HG03064 (cell line): Measurements from ENCODE around the gene INHA.

ENCODE experiments used
- ATAC-seq: cut with Tn5 transposase; IDR thresholded peaks from one replicate; pipeline ENCODE4 v1.9.1; 2021; ENCODE audit warnings: low read depth; ENCODE audit not compliant: unreplicated experiment

The INHA gene, protein sequence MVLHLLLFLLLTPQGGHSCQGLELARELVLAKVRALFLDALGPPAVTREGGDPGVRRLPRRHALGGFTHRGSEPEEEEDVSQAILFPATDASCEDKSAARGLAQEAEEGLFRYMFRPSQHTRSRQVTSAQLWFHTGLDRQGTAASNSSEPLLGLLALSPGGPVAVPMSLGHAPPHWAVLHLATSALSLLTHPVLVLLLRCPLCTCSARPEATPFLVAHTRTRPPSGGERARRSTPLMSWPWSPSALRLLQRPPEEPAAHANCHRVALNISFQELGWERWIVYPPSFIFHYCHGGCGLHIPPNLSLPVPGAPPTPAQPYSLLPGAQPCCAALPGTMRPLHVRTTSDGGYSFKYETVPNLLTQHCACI

DNA sequence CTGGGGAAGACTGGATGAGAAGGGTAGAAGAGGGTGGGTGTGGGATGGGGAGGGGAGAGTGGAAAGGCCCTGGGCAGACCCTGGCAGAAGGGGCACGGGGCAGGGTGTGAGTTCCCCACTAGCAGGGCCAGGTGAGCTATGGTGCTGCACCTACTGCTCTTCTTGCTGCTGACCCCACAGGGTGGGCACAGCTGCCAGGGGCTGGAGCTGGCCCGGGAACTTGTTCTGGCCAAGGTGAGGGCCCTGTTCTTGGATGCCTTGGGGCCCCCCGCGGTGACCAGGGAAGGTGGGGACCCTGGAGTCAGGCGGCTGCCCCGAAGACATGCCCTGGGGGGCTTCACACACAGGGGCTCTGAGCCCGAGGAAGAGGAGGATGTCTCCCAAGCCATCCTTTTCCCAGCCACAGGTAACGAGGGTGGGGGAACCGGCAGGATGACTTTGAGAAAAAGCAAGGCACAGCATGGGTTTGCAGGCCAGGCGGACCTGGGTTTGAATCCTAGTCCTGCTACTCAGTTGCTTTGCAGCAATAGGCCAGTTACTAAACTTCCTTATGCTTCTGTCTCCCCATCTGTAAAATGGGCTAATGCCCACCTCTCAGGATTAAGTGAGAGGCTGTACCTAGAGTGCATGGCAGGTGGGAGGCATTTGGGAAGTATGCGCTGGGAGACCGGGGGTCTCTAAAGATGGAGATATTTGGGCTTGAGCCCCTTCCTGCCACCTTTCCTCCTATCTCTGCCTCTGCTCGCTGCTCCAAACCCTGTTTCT is at the start of gene INHA:
Gene INHA, plus strand, starts transcription at position 74 of the 765 bp plus-strand sequence. Its CDS starts 65 bp downstream, at position 139.
- ATAC-seq, result no peak

DNA sequence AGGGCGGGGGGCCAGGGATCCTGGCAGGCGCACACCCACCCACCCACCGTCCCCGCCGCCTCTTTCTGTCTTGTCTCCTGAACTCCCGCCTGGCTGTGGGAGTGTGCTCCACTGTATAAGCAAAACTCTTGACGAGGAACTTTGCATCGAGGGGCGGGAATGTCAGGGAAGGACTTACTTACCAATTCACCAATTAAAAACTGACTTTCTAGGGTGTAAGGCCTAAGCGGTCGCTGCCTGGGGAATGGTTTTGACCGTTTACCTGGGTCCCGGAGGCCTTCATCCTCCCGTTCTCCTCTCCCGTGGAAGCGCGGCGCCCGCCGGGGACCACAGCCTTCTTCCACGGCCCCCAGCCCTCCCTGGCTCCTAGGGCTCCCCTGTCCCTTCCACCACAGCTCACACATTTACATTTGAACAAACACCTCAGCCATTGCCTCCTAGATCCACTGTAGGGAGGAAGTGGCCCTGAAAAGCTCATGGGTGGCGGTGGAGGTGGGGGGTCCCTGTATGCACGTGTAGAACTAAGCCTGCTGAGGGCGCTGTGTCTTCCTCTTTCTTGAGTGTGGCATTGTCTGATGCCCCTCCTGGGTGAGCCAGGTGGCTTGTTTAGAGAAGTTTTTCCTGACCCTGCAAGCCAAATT is 49.0 kb upstream of the INHA start:
- ATAC-seq, result no peak

- ATAC-seq, result no peak
Observed at GRCh38 chr2:219524817-219525216, 47.3 kb upstream of the INHA start.

- ATAC-seq, result no peak
Observed at GRCh38 chr2:219525533-219526232, 46.4 kb upstream of the INHA start.

DNA sequence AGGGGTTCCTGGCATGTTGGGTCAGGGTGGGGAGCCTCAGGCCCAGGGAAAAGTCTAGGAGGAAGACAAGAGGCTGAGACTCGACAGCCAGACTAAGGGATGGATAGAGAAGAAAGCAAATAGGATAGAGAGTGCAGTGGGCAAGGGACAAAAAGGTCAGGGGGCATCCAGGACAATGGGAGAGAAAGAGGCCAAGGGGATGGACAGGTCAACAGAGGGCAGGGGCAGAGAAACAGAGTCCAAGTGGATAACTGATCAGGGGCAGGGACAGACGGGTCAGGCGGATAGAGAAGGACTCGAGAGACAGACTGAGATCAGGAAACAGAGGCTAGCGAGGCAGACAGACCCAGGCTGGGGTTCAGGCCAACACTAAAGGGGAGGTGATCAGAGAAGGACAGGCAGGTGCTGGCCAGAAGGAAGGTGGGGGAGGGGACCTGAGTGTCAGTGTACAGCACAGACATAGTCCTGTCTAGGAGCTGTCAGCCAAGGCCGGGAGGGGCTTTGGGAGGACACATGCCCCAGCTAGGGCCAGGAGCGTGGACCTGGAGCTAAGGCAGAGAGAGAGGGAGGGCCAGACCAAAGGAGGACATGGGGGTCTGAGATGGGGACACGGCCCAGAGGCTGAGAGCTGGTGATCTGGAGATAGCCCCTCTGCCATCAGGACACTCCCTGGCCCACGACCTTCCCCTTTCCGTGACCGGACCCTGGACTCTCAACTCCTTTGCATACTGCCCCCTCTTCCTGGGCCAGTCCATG is 45.6 kb upstream of the INHA start:
- no peak for ATAC-seq

DNA sequence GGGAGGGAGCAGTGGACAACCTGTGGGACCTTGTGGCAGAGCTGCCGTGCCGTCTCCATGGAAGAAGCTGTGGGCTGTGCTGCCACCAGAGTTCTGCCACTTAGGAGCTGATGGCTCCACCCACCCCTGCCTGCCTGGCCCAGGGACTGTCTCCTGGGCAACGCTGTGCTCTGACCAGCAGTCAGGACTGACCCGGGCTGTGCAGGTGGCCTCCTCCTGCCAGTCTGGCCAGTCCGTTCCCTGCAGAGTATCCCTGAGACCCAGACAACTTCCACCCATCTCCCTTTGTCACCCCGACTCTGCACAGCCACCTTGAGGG is 45.1 kb upstream of the INHA start:
- no peak for ATAC-seq

DNA sequence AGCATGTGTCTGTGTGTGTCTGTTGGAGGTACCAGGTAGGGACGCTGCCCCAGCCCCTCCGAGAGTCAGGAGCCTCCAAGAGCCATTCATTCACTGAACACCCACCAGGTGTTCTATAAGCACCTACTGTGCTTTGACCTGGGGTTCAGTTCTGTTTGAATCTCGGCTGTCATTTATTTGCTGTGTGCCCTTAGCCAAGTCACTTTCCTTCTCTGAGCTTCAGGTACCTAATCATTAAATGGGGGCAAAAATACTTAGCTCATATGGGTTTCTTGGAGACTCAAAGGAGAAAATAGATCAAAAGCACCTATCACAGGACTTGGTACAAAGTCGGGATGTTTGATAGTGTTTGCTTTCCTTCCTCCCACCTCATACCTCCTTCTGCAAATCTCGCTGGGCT is 44.6 kb upstream of the INHA start:
- ATAC-seq, result no peak

DNA sequence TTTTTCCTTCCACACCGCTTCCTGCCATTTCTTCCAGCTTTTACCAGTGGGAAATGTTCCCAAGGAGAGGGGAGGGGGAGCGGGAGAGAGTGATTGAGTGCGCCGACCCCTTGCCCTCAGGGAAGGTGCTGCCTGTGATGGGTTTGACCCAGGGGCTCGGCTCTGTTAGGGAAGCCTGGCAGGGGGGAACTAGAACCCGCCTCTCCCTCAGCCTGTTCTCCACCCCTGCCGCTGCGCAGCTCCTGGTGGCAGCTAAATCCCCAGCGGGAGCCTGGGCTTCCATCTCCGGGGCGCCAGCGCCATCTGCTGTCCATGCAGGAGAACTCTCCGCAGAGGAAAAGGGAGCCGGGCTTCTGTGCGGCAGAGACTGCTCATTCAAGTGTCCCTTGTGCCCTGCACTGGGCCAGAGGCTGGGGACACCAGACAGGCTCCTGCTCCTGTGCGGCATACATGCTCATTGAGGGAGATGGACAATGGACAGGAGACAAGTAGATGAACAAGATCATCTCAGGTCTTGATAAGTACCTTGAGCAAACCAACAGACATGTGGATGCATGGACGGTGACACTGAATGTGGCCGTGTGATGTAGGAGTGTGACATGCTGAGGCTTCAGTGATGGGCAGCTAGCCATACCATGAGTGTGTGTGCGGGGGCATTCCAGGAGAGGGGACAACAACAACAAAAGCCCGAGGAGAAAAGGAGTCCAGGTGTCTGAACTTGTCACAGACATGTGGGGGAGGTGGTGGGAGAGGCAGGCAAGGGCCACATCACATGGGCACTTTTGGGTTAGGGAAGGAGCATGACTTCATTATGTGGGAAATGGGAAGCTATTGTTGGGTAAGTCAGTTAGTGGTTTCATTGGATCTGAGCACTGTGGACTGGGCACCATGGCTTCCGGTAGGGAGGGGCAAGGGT is 41.8 kb upstream of the INHA start:
- ATAC-seq, result peak; percentile 80

- no peak for ATAC-seq
Observed at GRCh38 chr2:219531639-219532377, 40.3 kb upstream of the INHA start.

GRCh38 chr2:219532378-219532649 is 39.8 kb upstream of the INHA start:
- ATAC-seq, result no peak

- no peak for ATAC-seq
Observed at GRCh38 chr2:219533930-219534661, 38.0 kb upstream of the INHA start.

GRCh38 chr2:219536425-219536824 is 35.7 kb upstream of the INHA start:
- ATAC-seq, result no peak

DNA sequence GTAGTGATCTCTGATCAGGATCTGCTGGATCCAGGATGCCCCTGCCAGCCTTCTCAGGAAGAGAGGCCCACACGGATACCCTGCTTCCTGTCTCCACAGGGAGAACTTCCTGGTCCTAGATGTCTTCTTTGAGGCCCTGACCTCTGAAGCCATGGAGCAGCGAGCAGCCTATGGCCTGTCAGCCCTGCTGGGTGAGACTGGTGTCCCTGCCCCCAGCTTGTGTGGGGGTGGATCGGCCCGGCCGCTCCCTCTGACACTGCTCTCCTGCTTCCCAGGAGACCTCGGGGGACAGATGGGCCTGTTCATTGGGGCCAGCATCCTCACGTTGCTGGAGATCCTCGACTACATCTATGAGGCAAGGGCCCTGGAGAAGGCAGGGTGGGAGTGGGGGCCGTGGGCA is 35.1 kb upstream of the INHA start:
- ATAC-seq, result no peak

- ATAC-seq, result no peak
Observed at GRCh38 chr2:219537657-219538488, 34.2 kb upstream of the INHA start.

DNA sequence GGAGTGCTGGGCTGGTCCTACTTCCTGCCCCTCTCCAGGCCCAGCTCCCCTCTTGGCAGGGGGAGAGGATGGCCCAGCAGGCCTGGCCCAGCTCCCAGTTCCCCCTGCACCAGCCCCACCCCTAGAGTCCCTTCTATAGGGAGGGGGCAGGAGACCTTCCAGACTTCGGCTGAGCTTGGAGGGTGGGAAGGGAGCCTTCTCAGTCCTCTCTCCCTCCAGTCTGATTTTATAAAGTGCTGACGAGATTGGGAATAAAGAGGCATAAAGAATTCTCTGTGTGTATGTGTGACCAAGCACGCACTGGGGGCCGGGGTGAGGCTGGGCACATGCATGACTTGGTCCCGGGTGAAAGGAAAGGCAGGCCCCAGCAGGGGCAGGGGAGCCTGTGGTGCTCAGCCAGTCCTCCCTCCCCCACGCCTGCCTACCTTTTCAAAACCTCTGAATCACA is 33.6 kb upstream of the INHA start:
- ATAC-seq, result no peak

DNA sequence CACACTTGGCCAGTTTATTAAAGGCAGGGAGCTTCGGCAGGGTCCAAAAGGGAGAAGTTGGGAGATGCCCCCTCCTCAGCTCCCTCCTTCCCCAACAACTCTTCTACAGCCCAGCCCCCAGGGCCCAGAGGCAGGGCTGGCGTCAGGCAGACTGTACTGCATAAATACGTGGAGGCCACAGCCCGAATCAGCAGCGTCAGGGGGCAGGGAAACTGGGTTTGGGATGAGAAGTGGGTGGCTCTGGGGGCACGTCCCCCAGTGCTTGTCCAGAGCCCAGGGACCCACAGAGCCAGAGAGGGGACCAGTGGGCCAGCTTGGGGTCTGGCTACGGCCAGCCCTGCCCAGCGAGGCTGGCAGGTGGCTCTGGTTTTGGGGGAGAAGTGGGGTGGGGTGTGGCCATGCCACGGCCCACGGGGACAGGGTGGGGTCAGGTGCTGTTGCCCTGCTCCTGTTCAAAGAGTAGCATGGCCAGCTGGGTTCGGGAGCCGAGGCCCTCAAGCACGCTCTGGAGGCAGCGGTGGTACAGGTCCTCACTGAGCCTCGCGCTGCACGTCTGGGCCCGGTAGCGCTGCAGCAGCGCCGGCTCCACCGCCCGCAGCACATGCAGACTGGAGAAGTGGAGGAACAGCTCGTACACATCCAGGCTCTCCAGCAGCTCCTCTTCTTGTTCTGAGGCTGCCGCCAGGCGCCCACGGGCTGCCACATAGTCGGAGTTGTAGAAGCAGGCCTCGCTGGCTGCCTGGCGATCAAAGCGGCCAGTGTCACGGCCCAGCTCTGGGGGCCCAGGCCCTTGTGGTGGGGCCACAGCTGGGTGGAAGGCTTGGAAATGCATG is 32.9 kb upstream of the INHA start:
- ATAC-seq, result no peak
